HCEC 1CT (cell line): ENCODE results near the gene GNAQ.

Experiments
- DNase-seq: peaks from one replicate; pipeline ENCODE4 v3.0.0-alpha.2; 2017

The GNAQ gene

GRCh38 chr9:77938163-77938562 lies 93.4 kb downstream of the GNAQ start:
- no peak for DNase-seq

- DNase-seq = no peak
Observed at GRCh38 chr9:77935974-77936373, 95.6 kb downstream of the GNAQ start.

- no peak for DNase-seq
Observed at GRCh38 chr9:77935211-77935610, 96.4 kb downstream of the GNAQ start.

- DNase-seq = no peak
Observed at GRCh38 chr9:77933976-77934375, 97.6 kb downstream of the GNAQ start.

DNA sequence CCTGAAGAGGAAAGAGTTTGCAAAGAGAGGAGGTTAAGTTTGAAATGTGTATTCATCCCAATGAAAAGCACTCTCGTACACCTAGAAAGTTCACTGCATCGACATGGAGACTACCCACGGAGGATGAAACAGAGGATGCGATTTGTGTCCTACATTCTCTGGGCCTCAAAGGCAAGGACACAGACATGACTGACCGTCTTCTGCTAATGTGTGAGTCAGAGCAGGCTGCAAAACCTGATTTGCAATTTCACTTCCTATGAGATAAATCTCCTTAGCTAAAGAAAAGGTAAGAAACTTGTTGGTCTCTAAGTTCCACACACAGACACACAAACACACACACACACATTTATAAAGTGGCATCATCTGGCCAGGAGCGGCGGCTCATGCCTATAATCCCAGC lies 98.6 kb downstream of the GNAQ start:
- no peak for DNase-seq

DNA sequence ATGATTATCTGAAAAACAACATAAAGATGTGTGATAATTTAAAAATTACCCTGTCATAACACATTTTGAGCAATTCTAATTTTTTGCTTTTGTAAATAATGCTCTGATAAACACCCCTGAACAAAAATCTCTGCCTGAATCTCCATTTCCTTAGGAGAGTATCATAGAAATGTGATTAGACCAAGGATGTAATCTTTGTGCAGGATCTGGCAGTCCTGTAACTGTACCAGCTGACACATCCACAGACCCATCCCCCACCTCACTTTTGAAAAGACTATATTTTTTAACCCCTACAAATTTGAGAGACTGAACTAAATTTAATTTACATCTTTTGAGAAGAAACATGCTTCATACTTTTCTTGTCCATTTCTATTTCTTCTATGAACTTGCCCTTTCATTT lies 101.7 kb downstream of the GNAQ start:
- DNase-seq = no peak

DNA sequence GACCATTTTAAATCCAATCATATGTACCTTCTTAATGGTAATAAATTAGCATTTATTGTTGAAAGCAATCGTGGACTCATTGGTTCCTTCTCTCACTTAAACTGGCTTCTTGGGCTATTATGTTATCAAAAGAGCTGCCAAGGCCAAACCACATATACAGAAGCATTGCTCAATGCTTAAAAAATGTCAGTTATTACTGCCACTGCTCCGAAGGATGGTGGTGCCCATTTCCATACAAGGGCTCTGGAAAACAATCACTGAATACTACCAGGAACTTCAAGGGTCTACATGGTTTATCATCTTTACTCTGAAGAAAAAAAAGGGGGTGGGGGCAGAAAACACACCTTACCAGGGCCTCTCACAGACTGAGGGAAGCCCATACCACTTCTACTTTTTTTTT lies 104.3 kb downstream of the GNAQ start:
- peak; percentile 57 for DNase-seq

- peak; percentile 81 for DNase-seq
Observed at GRCh38 chr9:77926371-77926878, 105.2 kb downstream of the GNAQ start.

DNA sequence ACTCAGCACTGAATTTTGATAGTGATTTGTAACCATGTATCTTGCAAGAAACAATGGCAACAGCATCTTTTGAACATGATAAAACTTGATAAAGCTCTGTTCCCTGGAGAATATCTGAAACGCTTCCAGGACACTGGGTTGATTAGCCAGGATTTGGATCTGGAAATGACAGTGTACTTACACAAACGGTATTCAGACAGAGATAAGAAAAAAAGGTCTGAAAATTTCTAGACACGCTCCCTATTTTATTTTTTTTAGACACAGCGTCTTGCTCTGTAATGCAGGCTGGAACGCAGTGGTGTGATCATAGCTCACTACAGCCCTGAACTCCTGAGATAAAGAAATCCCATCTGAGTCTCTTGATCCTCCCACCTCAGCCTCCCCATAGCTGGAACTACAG lies 109.0 kb downstream of the GNAQ start:
- no peak for DNase-seq

DNA sequence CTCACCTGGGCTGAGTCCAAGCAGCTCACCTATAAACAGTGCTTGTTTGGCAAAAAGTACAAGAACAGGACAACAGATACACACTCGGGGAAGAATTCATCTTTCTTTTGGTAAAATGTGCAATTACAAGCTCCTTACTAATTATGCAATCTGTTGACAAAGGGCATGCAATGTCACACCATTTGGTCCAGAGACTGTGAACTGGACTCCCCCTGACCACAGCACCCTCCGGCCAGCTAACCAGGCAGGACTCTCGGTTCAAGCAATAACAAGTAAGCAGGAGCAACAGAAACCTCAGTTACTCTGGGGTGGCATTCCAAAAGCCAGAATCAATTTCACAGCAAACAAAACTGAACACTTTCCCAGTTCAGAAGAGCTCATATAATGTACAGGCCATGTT lies 113.8 kb downstream of the GNAQ start:
- no peak for DNase-seq

- DNase-seq = no peak
Observed at GRCh38 chr9:77916820-77917219, 114.8 kb downstream of the GNAQ start.

GRCh38 chr9:77916410-77916819 lies 115.2 kb downstream of the GNAQ start:
- no peak for DNase-seq

DNA sequence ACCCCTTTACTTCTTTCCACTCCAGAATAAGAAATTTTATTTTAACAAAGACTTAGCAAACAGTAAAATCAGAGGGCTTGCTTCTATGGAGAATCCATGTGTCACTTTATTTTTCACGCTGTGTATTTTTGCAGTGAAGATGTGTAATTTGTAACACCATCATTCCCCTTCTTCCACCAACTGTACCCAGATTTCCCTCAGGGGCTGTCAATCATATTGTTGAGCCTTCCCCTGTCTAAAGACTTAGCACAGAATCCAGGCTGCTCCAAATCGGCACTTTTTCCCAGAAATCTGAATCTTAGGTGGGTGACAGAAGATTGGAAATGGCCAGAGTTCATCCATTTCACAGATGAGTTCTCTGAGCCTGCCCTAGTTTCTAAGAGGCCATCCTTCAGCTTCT lies 115.9 kb downstream of the GNAQ start:
- no peak for DNase-seq

DNA sequence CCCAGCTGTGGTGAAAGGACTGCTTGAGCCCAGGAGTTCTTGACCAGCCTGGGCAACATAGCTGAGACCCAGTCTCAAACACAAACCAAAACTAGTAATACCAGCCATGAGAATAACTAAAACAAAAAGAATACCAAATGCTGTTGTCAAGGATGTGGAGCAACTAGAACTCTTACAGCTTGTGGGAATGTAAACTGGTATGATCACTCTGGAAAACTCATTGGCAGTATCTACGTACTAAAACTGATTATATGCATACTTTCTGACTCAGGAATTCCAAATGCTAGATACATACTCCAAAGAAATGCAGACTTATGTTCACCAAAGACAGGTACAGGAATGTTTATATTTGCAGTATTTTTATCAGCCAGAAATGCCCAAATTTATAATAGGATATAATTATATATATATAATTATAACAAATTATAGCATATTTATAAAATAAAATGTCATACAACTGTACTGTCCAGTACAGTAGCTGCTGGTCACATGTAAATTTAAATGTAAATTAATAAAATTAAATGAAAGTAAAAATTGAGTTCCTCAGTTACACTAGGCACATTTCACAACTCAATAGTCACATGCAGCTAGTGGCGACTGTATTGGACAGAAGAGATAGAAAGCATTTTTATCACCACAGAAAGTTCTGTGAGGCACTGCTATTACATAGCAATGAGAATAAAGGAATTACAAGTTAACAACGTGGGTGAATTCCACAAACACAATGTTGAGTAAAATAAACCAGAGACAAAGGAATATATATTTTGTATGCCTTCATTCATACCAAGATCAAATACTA lies 118.5 kb downstream of the GNAQ start:
- DNase-seq = peak; percentile 32

DNA sequence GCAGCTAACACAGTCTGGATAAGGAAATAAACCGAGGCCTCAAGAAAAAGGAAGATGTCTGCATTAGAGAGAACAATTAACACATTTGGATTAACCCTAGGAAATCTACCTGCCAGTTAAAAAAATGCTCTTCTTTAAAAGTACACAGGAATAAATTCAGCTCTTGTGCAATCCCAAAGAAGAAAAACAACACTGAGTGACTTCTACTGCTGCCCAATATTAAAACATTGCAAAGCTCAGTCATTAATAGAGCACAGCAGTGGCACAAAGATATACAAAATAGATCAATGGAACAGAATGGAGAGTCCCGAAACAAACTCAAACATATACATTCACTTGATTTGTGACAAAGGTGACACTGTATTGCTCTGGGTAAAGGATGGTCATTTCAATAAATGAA lies 119.7 kb downstream of the GNAQ start:
- DNase-seq = no peak

GRCh38 chr9:77910194-77910621 lies 121.4 kb downstream of the GNAQ start:
- DNase-seq = no peak

DNA sequence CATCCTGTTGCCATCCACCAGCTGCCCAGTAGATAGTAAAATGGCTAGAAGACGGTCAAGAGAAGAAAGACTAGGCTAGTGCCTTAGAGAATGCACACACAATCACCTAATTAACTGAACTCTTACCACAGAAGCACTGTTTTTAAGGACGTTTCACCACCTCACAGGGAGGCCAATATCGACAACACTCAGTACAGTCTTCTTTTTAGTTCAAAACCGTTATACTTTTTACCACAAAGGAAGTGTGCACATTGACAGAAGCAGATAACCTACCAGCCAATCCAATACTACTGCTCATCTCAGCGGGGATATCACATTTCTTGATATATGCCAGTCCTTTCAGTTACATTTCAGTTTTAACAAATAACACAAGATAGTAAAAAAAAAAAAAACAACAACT lies 122.3 kb downstream of the GNAQ start:
- DNase-seq = no peak

DNA sequence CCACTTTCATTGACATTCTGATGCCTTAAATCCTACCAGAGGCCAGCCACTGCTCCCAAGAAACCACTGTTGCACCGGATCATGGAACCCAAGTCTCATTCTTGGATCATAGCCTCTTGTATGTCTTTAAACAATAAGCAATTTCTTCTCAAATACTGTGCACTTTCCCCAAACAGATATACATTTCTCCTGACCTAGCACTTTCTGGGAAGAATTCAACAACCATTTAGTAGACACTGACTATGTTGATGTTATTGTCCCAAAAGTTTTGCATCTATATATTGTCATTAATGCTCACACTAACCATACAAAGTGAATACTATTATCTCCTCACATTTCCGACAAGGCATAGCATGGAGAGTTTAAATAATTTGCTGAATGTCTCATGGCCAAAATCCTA lies 123.3 kb downstream of the GNAQ start:
- DNase-seq = no peak

DNA sequence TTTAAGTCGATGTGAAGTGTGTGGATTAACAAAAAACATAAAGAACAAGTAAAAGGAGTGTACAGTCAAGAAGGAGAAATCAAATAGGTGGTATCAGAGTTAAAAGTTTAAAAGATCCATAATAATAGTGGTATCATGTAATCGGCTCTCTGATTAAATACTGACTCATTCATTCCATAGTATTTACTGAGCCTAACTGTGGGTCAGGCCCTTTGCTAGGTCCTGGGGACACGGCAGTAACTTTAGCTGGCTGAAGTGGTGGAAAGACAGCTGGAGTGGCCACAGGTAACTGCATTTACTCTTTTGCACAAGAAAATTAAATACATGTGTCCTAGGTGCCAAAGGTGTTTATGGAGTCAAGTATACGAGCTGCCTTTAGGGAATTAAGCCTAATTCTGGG lies 124.0 kb downstream of the GNAQ start:
- peak; percentile 59 for DNase-seq

DNA sequence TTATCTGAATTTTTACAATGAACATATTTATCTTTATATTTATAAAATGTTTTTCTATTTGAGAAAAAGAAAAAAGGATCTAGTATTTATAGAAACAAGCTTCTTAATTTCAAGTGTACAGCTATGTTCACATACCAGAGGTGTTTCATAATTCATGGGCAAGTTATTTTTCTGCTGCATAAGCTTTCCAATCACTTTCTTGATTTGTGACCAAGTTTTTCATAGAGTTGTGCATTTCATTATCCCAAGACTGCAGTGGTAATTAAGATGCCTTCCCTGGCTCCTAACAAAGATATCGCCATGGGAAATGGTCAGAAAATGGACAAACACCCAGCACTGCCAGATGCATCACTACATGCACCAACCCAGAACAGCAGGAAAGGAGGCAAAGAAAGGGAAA lies 124.6 kb downstream of the GNAQ start:
- no peak for DNase-seq

- no peak for DNase-seq
Observed at GRCh38 chr9:77903666-77904285, 127.8 kb downstream of the GNAQ start.

- DNase-seq = no peak
Observed at GRCh38 chr9:77901771-77902170, 129.8 kb downstream of the GNAQ start.

GRCh38 chr9:77901018-77901417 lies 130.6 kb downstream of the GNAQ start:
- DNase-seq = no peak

DNA sequence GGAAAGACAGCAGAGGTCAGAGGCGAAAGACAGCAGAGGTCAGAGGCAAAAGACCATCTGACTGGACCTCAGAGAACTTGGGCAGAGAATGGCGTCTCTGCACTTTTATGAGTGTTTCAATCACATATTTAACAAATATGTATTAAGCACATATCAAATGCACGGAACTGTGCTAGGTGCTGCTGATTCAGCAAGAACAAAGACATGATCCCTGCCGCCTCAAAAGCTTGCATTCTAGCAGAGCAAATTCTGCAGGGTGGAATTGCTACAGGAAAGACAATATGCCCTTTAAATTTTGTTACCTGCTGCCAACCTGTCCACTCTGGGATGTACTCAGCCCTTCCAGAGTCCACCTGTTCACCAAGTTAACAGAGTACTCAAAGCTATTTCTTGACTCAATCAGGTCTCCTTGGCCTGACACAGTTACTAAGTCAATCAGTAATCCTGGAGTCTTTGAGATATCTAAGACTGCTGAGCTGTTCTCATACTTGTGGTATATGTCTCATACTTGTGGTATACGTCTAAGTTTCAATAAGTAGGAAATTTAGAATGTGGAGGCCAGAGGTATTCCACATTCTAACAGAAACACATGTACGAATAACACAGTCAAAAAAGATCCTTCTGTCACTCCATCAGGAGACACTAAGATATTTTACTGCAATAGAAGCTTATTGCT lies 131.8 kb downstream of the GNAQ start:
- DNase-seq = peak; percentile 88
